Memory B cell (primary cell): ENCODE data around the gene JUNB.

Source experiments
- ATAC-seq: fragments of 150-1000 bp; cut with Tn5 transposase; 2 replicates; pipeline ENCODE4 v1.10.0; 2021; ENCODE audit warnings: low read depth, mild to moderate bottlenecking, moderate library complexity
- DNase-seq, 2 donors: peaks; one replicate each; pipeline ENCODE4 v3.0.0; 2022; ENCODE audit warnings: low spot score in 2 of 2
- H3K27ac Mint-ChIP-seq: one replicate; pipeline ENCODE4 v1.8.0; 2022; ENCODE audit warnings: mild to moderate bottlenecking, moderate library complexity, mixed read lengths
- H3K27me3 Mint-ChIP-seq: one replicate; pipeline ENCODE4 v1.8.0; 2022; ENCODE audit warnings: mixed read lengths
- H3K36me3 Mint-ChIP-seq: one replicate; pipeline ENCODE4 v1.8.0; 2022; ENCODE audit warnings: mild to moderate bottlenecking, mixed read lengths
- H3K4me1 Mint-ChIP-seq: one replicate; pipeline ENCODE4 v1.8.0; 2022; ENCODE audit warnings: mixed read lengths
- H3K4me3 Mint-ChIP-seq: one replicate; pipeline ENCODE4 v1.8.0; 2022; ENCODE audit warnings: mild to moderate bottlenecking, moderate library complexity, mixed read lengths
- H3K9me3 Mint-ChIP-seq: one replicate; pipeline ENCODE4 v1.8.0; 2022; ENCODE audit warnings: mixed read lengths

JUNB gene

GRCh38 chr19:12764698-12765097 is 26.6 kb upstream of the JUNB start:
- H3K27ac Mint-ChIP-seq: no peak overlapping the region
- H3K4me3 Mint-ChIP-seq: no peak overlapping the region
- H3K9me3 Mint-ChIP-seq: no peaks in the 10 kb centered on the region
- peaks cover 7% of the 10 kb centered on the region for H3K4me1 Mint-ChIP-seq
- ATAC-seq: no peak
- H3K27me3 Mint-ChIP-seq: no peaks in the 10 kb centered on the region
- H3K36me3 Mint-ChIP-seq: no peaks in the 10 kb centered on the region
- no peak for DNase-seq

GRCh38 chr19:12766051-12766521 is 25.2 kb upstream of the JUNB start:
- H3K27me3 Mint-ChIP-seq: no peaks in the 10 kb centered on the region
- peak; percentile 81 to 93 for DNase-seq
- peak; percentile 74 for ATAC-seq
- peak overlapping the region; percentile 5 for H3K4me3 Mint-ChIP-seq
- H3K27ac Mint-ChIP-seq: no peak overlapping the region
- H3K4me1 Mint-ChIP-seq: peaks cover 12% of the 10 kb centered on the region
- no peaks in the 10 kb centered on the region for H3K9me3 Mint-ChIP-seq
- H3K36me3 Mint-ChIP-seq: no peaks in the 10 kb centered on the region

DNA sequence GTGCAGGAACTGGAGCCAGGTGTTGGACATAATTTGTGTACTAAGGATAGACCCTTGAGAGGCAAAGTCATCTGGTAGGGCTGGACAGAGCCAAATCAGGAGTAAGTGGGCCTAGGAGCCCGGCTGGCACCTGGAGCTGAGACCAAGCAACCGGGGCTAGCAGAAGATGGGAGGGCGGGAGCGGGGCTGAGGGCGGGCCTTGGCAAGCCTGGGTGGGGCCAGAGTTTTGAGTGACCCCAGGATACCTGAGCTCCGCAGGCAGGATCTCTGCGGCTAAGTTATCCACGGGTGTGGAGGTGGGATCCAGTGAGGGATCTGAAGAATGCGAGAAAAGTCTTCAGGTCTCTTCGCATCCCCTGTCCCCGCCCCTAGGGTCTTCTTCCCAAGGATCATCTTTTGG is 24.1 kb upstream of the JUNB start:
- no peak for DNase-seq
- no peak overlapping the region for H3K4me3 Mint-ChIP-seq
- no peaks in the 10 kb centered on the region for H3K9me3 Mint-ChIP-seq
- ATAC-seq: no peak
- H3K36me3 Mint-ChIP-seq: no peaks in the 10 kb centered on the region
- no peaks in the 10 kb centered on the region for H3K27me3 Mint-ChIP-seq
- H3K27ac Mint-ChIP-seq: no peak overlapping the region
- peaks cover 12% of the 10 kb centered on the region for H3K4me1 Mint-ChIP-seq

- no peaks in the 10 kb centered on the region for H3K9me3 Mint-ChIP-seq
- H3K4me1 Mint-ChIP-seq: peaks cover 12% of the 10 kb centered on the region
- no peak for DNase-seq
- no peak overlapping the region for H3K27ac Mint-ChIP-seq
- H3K27me3 Mint-ChIP-seq: no peaks in the 10 kb centered on the region
- no peak for ATAC-seq
- H3K36me3 Mint-ChIP-seq: no peaks in the 10 kb centered on the region
- H3K4me3 Mint-ChIP-seq: no peak overlapping the region
Measured at GRCh38 chr19:12767666-12768065, 23.6 kb upstream of the JUNB start.

DNA sequence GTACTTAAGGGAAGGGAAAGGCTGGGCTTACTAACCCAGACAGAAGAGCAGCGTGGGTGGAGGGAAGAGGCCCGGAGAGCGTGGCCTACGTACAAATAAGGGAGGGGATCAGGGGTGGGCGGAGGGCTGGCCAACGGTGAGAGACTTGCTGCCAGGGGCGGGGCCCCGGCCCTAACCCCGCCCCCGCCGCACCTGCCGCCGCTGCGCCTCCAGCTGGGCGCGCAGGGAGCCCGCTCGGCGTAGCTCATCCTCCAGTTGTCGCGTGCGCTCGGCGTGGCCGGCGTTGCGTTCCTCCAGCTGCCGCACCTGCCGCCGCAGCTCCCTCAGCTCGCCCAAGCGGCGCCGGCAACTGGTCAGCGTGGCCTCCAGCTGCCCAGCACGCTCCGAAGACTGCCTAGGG is 21.6 kb upstream of the JUNB start:
- ATAC-seq: peak; percentile 84
- Mint-ChIP-seq H3K4me1 (peaks cover 17% of the 10 kb centered on the region), H3K27ac (no peak overlapping the region), H3K9me3 (no peaks in the 10 kb centered on the region), H3K36me3 (no peaks in the 10 kb centered on the region), H3K27me3 (no peaks in the 10 kb centered on the region), H3K4me3 (peak overlapping the region; percentile 35)
- no peak for DNase-seq

GRCh38 chr19:12770922-12771321 is 20.4 kb upstream of the JUNB start:
- no peaks in the 10 kb centered on the region for H3K36me3 Mint-ChIP-seq
- no peak for ATAC-seq
- no peak overlapping the region for H3K27ac Mint-ChIP-seq
- no peak for DNase-seq
- H3K4me1 Mint-ChIP-seq: peaks cover 16% of the 10 kb centered on the region
- no peaks in the 10 kb centered on the region for H3K27me3 Mint-ChIP-seq
- no peaks in the 10 kb centered on the region for H3K9me3 Mint-ChIP-seq
- no peak overlapping the region for H3K4me3 Mint-ChIP-seq

- H3K27ac Mint-ChIP-seq: no peak overlapping the region
- peaks cover 14% of the 10 kb centered on the region for H3K4me1 Mint-ChIP-seq
- DNase-seq: no peak
Measured at GRCh38 chr19:12772323-12772722, 19.0 kb upstream of the JUNB start.

GRCh38 chr19:12773571-12773970 is 17.7 kb upstream of the JUNB start:
- peak overlapping the region; percentile 21 for H3K27ac Mint-ChIP-seq
- no peaks in the 10 kb centered on the region for H3K27me3 Mint-ChIP-seq
- H3K36me3 Mint-ChIP-seq: no peaks in the 10 kb centered on the region
- DNase-seq (no peak), ATAC-seq (no peak)
- H3K4me1 Mint-ChIP-seq: peaks cover 19% of the 10 kb centered on the region
- H3K4me3 Mint-ChIP-seq: no peak overlapping the region
- H3K9me3 Mint-ChIP-seq: no peaks in the 10 kb centered on the region

More at GRCh38 chr19:12772323-12772722, 19.0 kb upstream of the JUNB start:
- no peak for ATAC-seq
- Mint-ChIP-seq H3K9me3 (no peaks in the 10 kb centered on the region), H3K36me3 (no peaks in the 10 kb centered on the region), H3K27me3 (no peaks in the 10 kb centered on the region), H3K4me3 (no peak overlapping the region)

DNA sequence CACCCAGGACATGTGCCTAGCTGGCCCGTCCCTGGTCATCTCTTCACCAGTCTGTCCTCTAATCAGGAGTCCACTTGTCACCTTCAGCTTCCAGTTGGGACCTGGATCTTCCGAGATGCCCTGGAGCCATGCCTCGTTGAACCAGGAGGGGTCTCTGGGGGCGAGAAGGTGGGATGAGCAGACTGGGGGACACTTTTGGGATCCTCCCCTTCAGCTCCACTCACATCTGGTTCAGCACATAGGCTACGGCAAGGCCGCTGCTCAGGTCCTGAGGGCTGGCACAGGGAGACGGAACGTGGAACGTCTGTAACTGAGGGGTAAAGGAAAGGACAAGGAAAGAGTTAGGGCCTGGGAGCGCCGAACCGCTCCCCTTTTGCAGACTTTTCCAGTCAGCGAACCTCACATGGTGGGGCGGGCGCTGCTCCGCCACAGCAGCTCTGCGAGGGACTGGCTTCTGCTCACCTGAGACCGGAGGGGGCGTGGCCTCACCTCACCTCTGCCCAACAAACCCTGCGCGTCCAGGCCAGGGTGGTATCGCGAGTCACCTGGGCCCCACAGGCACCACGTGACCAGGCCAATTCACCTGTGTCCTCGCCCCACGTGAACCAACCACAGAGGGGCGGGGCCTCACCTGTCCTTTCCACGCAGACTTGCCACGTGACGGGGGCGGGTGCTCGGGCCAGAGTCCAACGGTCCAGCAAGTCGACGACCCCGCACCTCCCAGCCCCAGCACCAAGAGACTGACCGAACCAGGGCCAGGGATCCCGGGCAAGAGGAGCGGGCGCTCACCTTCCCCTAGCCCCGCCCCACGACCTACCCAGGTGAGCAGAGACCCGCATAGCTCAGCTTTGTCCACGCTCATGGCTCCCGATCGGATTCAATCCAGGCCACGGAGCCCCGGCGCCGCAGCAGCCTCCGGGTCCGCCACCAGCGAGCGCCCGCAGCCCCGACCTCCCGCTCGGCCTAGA is 16.4 kb upstream of the JUNB start, which contains the start of gene HOOK2:
Gene HOOK2 (minus strand): TSS at position 965 of the 968 bp plus-strand sequence. CDS start 103 bp downstream, at position 862.
- H3K27me3 Mint-ChIP-seq: no peaks in the 10 kb centered on the region
- H3K36me3 Mint-ChIP-seq: no peaks in the 10 kb centered on the region
- ATAC-seq (peak; percentile 2), DNase-seq (no peak)
- peak within 1 kb of the TSS; percentile 81 for H3K4me3 Mint-ChIP-seq
- no peaks in the 10 kb centered on the region for H3K9me3 Mint-ChIP-seq
- H3K4me1 Mint-ChIP-seq: peaks cover 23% of the 10 kb centered on the region
- H3K27ac Mint-ChIP-seq: peak within 1 kb of the TSS; percentile 20

DNA sequence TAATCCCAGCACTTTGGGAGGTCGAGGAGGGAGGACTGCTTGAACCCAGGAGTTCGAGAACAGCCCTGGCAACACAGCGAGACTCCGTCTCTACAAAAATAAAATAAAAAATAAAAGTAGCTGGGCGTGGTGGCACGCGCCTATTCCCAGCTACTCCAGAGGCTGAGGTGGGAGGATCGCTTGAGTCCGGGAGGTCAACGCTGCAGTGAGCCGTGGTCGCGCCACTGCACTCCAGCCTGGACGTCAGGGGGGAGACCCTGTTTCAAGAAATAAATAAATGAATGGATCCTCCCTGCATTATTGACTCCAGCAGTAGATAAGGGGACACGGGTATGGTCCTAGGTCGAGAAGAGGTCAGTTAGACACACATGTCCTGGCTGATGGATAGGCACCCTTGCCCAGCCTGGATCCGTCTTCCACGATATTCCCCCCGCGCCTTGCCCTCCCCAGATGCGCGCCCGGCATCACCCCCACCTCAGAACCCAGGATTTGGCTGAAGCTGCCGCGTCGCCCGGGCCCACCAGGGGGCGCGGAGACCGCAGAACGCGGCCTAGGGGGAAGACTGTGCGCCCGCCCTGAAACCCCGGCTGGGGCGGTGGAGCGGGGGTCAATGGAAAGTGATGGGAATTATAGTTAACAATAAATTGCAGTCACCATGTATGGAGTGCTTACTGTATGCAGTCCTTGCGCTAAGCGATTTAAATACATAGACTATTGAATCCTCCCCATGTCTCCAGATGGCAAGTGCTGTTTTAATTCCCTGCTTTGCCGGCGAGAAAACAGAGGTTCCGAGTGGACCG is 13.9 kb upstream of the JUNB start:
- Mint-ChIP-seq H3K4me1 (peaks cover 25% of the 10 kb centered on the region), H3K27me3 (no peaks in the 10 kb centered on the region), H3K36me3 (no peaks in the 10 kb centered on the region), H3K4me3 (peak overlapping the region; percentile 84), H3K9me3 (no peaks in the 10 kb centered on the region), H3K27ac (peak overlapping the region; percentile 78)
- ATAC-seq: peak; percentile 13
- peak; percentile 88 to 92 for DNase-seq

GRCh38 chr19:12778017-12778904 is 13.0 kb upstream of the JUNB start:
- peak overlapping the region; percentile 78 for H3K27ac Mint-ChIP-seq
- H3K4me3 Mint-ChIP-seq: peak overlapping the region; percentile 84
- H3K4me1 Mint-ChIP-seq: peaks cover 25% of the 10 kb centered on the region
- DNase-seq (peak in 1 of 2 donors; percentile 61), ATAC-seq (peak; percentile 3)
- H3K9me3 Mint-ChIP-seq: no peaks in the 10 kb centered on the region
- no peaks in the 10 kb centered on the region for H3K27me3 Mint-ChIP-seq
- no peaks in the 10 kb centered on the region for H3K36me3 Mint-ChIP-seq

GRCh38 chr19:12778905-12779161 is 12.5 kb upstream of the JUNB start:
- DNase-seq (no peak), ATAC-seq (no peak)
- no peaks in the 10 kb centered on the region for H3K27me3 Mint-ChIP-seq
- peaks cover 20% of the 10 kb centered on the region for H3K4me1 Mint-ChIP-seq
- H3K4me3 Mint-ChIP-seq: peak overlapping the region; percentile 84
- no peaks in the 10 kb centered on the region for H3K36me3 Mint-ChIP-seq
- no peaks in the 10 kb centered on the region for H3K9me3 Mint-ChIP-seq
- peak overlapping the region; percentile 78 for H3K27ac Mint-ChIP-seq

GRCh38 chr19:12779162-12779993 is 11.9 kb upstream of the JUNB start:
- no peaks in the 10 kb centered on the region for H3K36me3 Mint-ChIP-seq
- no peaks in the 10 kb centered on the region for H3K9me3 Mint-ChIP-seq
- DNase-seq (no peak), ATAC-seq (no peak)
- H3K4me3 Mint-ChIP-seq: peak overlapping the region; percentile 41
- H3K4me1 Mint-ChIP-seq: peaks cover 20% of the 10 kb centered on the region
- peak overlapping the region; percentile 78 for H3K27ac Mint-ChIP-seq
- no peaks in the 10 kb centered on the region for H3K27me3 Mint-ChIP-seq
